Measurements from ENCODE around the gene MUC4.

Gene MUC4

GRCh38 chr3:195769551-195769950 lies 42.2 kb downstream of the MUC4 start:
- Histone ChIP-seq H3K4me3 (ENCODE audit: low read depth, low read length) (no peak overlapping the region), H3K36me3 (ENCODE audit: control insufficient read depth, insufficient read depth, low read length) (no peaks in the 10 kb centered on the region), H3K27me3 (ENCODE audit: control insufficient read depth, insufficient read depth, low read length) (no peaks in the 10 kb centered on the region), H3K9ac (ENCODE audit: low read depth, low read length) (no peak overlapping the region), H3K4me1 (ENCODE audit: control insufficient read depth, insufficient read depth, low read length) (no peaks in the 10 kb centered on the region), H3K9me3 (ENCODE audit: control insufficient read depth, insufficient read depth, low read length) (no peaks in the 10 kb centered on the region)

GRCh38 chr3:195768831-195769303 lies 42.9 kb downstream of the MUC4 start:
- Histone ChIP-seq H3K9me3 (ENCODE audit: control insufficient read depth, insufficient read depth, low read length) (no peaks in the 10 kb centered on the region), H3K9ac (ENCODE audit: low read depth, low read length) (no peak overlapping the region), H3K36me3 (ENCODE audit: control insufficient read depth, insufficient read depth, low read length) (no peaks in the 10 kb centered on the region), H3K27me3 (ENCODE audit: control insufficient read depth, insufficient read depth, low read length) (no peaks in the 10 kb centered on the region), H3K4me1 (ENCODE audit: control insufficient read depth, insufficient read depth, low read length) (no peaks in the 10 kb centered on the region), H3K4me3 (ENCODE audit: low read depth, low read length) (no peak overlapping the region)

- no peak overlapping the region for H3K9ac ChIP-seq (ENCODE audit: low read depth, low read length)
- no peaks in the 10 kb centered on the region for H3K36me3 ChIP-seq (ENCODE audit: control insufficient read depth, insufficient read depth, low read length)
- no peaks in the 10 kb centered on the region for H3K9me3 ChIP-seq (ENCODE audit: control insufficient read depth, insufficient read depth, low read length)
- H3K4me3 ChIP-seq (ENCODE audit: low read depth, low read length): no peak overlapping the region
- no peaks in the 10 kb centered on the region for H3K4me1 ChIP-seq (ENCODE audit: control insufficient read depth, insufficient read depth, low read length)
- no peaks in the 10 kb centered on the region for H3K27me3 ChIP-seq (ENCODE audit: control insufficient read depth, insufficient read depth, low read length)
Measured at GRCh38 chr3:195768414-195768813, 43.3 kb downstream of the MUC4 start.

- no peaks in the 10 kb centered on the region for H3K27me3 ChIP-seq (ENCODE audit: control insufficient read depth, insufficient read depth, low read length)
- H3K4me3 ChIP-seq (ENCODE audit: low read depth, low read length): no peak overlapping the region
- H3K9me3 ChIP-seq (ENCODE audit: control insufficient read depth, insufficient read depth, low read length): no peaks in the 10 kb centered on the region
- no peaks in the 10 kb centered on the region for H3K4me1 ChIP-seq (ENCODE audit: control insufficient read depth, insufficient read depth, low read length)
- H3K9ac ChIP-seq (ENCODE audit: low read depth, low read length): no peak overlapping the region
- H3K36me3 ChIP-seq (ENCODE audit: control insufficient read depth, insufficient read depth, low read length): no peaks in the 10 kb centered on the region
Measured at GRCh38 chr3:195767792-195768191, 43.9 kb downstream of the MUC4 start.

- H3K4me3 ChIP-seq (ENCODE audit: low read depth, low read length): no peak overlapping the region
- H3K27me3 ChIP-seq (ENCODE audit: control insufficient read depth, insufficient read depth, low read length): no peaks in the 10 kb centered on the region
- no peaks in the 10 kb centered on the region for H3K36me3 ChIP-seq (ENCODE audit: control insufficient read depth, insufficient read depth, low read length)
- H3K9me3 ChIP-seq (ENCODE audit: control insufficient read depth, insufficient read depth, low read length): no peaks in the 10 kb centered on the region
- no peaks in the 10 kb centered on the region for H3K4me1 ChIP-seq (ENCODE audit: control insufficient read depth, insufficient read depth, low read length)
- H3K9ac ChIP-seq (ENCODE audit: low read depth, low read length): no peak overlapping the region
Measured at GRCh38 chr3:195766671-195767070, 45.1 kb downstream of the MUC4 start.

- H3K27me3 ChIP-seq (ENCODE audit: control insufficient read depth, insufficient read depth, low read length): no peaks in the 10 kb centered on the region
Measured at GRCh38 chr3:195764961-195765706, 46.6 kb downstream of the MUC4 start.

GRCh38 chr3:195763843-195764825 lies 47.6 kb downstream of the MUC4 start:
- no peaks in the 10 kb centered on the region for H3K27me3 ChIP-seq (ENCODE audit: control insufficient read depth, insufficient read depth, low read length)
- no peaks in the 10 kb centered on the region for H3K9me3 ChIP-seq (ENCODE audit: control insufficient read depth, insufficient read depth, low read length)
- H3K4me3 ChIP-seq (ENCODE audit: low read depth, low read length): no peak overlapping the region
- no peak overlapping the region for H3K9ac ChIP-seq (ENCODE audit: low read depth, low read length)
- H3K4me1 ChIP-seq (ENCODE audit: control insufficient read depth, insufficient read depth, low read length): no peaks in the 10 kb centered on the region
- H3K36me3 ChIP-seq (ENCODE audit: control insufficient read depth, insufficient read depth, low read length): no peaks in the 10 kb centered on the region

More at GRCh38 chr3:195764961-195765706, 46.6 kb downstream of the MUC4 start:
- Histone ChIP-seq H3K9ac (ENCODE audit: low read depth, low read length) (no peak overlapping the region), H3K4me3 (ENCODE audit: low read depth, low read length) (no peak overlapping the region), H3K9me3 (ENCODE audit: control insufficient read depth, insufficient read depth, low read length) (no peaks in the 10 kb centered on the region), H3K4me1 (ENCODE audit: control insufficient read depth, insufficient read depth, low read length) (no peaks in the 10 kb centered on the region), H3K36me3 (ENCODE audit: control insufficient read depth, insufficient read depth, low read length) (no peaks in the 10 kb centered on the region)

GRCh38 chr3:195763076-195763830 lies 48.5 kb downstream of the MUC4 start:
- no peaks in the 10 kb centered on the region for H3K27me3 ChIP-seq (ENCODE audit: control insufficient read depth, insufficient read depth, low read length)
- no peak overlapping the region for H3K4me3 ChIP-seq (ENCODE audit: low read depth, low read length)
- H3K4me1 ChIP-seq (ENCODE audit: control insufficient read depth, insufficient read depth, low read length): no peaks in the 10 kb centered on the region

GRCh38 chr3:195762611-195763010 lies 49.1 kb downstream of the MUC4 start:
- H3K36me3 ChIP-seq (ENCODE audit: control insufficient read depth, insufficient read depth, low read length): no peaks in the 10 kb centered on the region
- no peak overlapping the region for H3K9ac ChIP-seq (ENCODE audit: low read depth, low read length)
- H3K27me3 ChIP-seq (ENCODE audit: control insufficient read depth, insufficient read depth, low read length): no peaks in the 10 kb centered on the region
- H3K4me1 ChIP-seq (ENCODE audit: control insufficient read depth, insufficient read depth, low read length): no peaks in the 10 kb centered on the region
- H3K9me3 ChIP-seq (ENCODE audit: control insufficient read depth, insufficient read depth, low read length): no peaks in the 10 kb centered on the region
- H3K4me3 ChIP-seq (ENCODE audit: low read depth, low read length): no peak overlapping the region

More at GRCh38 chr3:195763076-195763830, 48.5 kb downstream of the MUC4 start:
- no peaks in the 10 kb centered on the region for H3K9me3 ChIP-seq (ENCODE audit: control insufficient read depth, insufficient read depth, low read length)
- no peaks in the 10 kb centered on the region for H3K36me3 ChIP-seq (ENCODE audit: control insufficient read depth, insufficient read depth, low read length)
- H3K9ac ChIP-seq (ENCODE audit: low read depth, low read length): no peak overlapping the region

- Histone ChIP-seq H3K4me1 (ENCODE audit: control insufficient read depth, insufficient read depth, low read length) (no peaks in the 10 kb centered on the region), H3K36me3 (ENCODE audit: control insufficient read depth, insufficient read depth, low read length) (no peaks in the 10 kb centered on the region), H3K9me3 (ENCODE audit: control insufficient read depth, insufficient read depth, low read length) (no peaks in the 10 kb centered on the region), H3K9ac (ENCODE audit: low read depth, low read length) (no peak overlapping the region), H3K4me3 (ENCODE audit: low read depth, low read length) (no peak overlapping the region), H3K27me3 (ENCODE audit: control insufficient read depth, insufficient read depth, low read length) (no peaks in the 10 kb centered on the region)
Measured at GRCh38 chr3:195762249-195762585, 49.5 kb downstream of the MUC4 start.

- Histone ChIP-seq H3K36me3 (ENCODE audit: control insufficient read depth, insufficient read depth, low read length) (no peaks in the 10 kb centered on the region), H3K4me1 (ENCODE audit: control insufficient read depth, insufficient read depth, low read length) (no peaks in the 10 kb centered on the region), H3K27me3 (ENCODE audit: control insufficient read depth, insufficient read depth, low read length) (no peaks in the 10 kb centered on the region), H3K9ac (ENCODE audit: low read depth, low read length) (no peak overlapping the region), H3K9me3 (ENCODE audit: control insufficient read depth, insufficient read depth, low read length) (no peaks in the 10 kb centered on the region), H3K4me3 (ENCODE audit: low read depth, low read length) (no peak overlapping the region)
Measured at GRCh38 chr3:195761567-195762248, 50.0 kb downstream of the MUC4 start.
